Measurements from ENCODE around the gene MTAP.

DNA sequence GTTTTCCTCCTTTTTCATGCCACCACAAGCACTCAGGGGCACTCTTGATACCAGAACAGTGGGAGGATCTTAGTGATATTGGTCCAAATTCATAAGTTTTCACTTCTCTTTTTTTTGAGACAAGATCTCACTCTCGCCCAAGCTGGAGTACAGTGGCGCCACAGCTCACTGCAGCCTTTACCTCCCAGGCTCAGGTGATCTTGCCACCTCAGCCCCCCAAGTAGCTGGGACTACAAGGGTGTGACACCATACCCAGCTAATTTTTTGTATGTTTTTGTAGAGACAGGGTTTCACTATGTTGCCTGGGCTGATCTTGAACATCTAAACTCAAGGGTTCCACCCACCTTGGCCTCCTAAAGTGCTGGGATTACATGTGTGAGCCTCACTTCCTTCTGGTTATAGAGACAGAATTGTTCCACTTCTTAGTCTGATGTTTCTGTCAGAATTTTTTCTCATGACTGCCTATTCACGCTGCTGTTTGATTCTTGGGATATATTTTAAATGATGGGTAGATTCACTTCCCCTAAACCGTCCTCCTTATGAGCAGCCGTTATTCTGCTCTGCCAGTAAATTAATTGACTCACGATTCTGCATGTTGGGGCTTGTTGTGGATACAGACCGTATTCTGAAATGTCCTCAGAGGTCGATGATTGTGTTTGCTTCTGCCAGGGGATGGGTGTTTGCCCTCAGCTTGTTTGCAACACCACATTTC is 30.8 kb downstream of the MTAP start:
- TF ChIP-seq, protein P1, sequence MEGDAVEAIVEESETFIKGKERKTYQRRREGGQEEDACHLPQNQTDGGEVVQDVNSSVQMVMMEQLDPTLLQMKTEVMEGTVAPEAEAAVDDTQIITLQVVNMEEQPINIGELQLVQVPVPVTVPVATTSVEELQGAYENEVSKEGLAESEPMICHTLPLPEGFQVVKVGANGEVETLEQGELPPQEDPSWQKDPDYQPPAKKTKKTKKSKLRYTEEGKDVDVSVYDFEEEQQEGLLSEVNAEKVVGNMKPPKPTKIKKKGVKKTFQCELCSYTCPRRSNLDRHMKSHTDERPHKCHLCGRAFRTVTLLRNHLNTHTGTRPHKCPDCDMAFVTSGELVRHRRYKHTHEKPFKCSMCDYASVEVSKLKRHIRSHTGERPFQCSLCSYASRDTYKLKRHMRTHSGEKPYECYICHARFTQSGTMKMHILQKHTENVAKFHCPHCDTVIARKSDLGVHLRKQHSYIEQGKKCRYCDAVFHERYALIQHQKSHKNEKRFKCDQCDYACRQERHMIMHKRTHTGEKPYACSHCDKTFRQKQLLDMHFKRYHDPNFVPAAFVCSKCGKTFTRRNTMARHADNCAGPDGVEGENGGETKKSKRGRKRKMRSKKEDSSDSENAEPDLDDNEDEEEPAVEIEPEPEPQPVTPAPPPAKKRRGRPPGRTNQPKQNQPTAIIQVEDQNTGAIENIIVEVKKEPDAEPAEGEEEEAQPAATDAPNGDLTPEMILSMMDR (IDR thresholded peaks at IDR 0.05; ENCODE audit: insufficient read depth, low read depth, low read length): no peak
- no peak for TF ChIP-seq EZH2 (IDR thresholded peaks at IDR 0.05; ENCODE audit: insufficient read depth, low read length)
